Psoas muscle (tissue), 8 donors: ENCODE results near the gene TWF2. TPM values are rescaled to one million over a fixed set of nuclear protein-coding genes. Genes with fewer than 3 reads are reported as not detected.

Source experiments
- ATAC-seq, 4 donors: fragments of 200-7000 bp; cut with Tn5 transposase; one replicate each; pipeline ENCODE4 v1.9.1; 2020; ENCODE audit warnings: moderate library complexity in 3 of 4, mild to moderate bottlenecking in 2 of 4
- DNase-seq, 2 donors: peaks; one replicate each; pipeline ENCODE4 v3.0.0-alpha.2; 2020
- H3K27ac ChIP-seq: fragments of 200-600 bp; one replicate; pipeline ENCODE4 v1.8.0; 2022
- H3K27me3 ChIP-seq, 3 donors: fragments of 200-600 bp in 1 of 3; one replicate each; pipeline versions ENCODE4 v1.6.1 to v1.8.0; 2013 to 2022; ENCODE audit warnings: low read length in 2 of 3, mild to moderate bottlenecking in 2 of 3, moderate library complexity in 1 of 3; ENCODE audit not compliant: insufficient read depth in 3 of 3
- H3K36me3 ChIP-seq, 2 donors: fragments of 200-600 bp in 1 of 2; one replicate each; pipeline versions ENCODE4 v1.6.1 to v1.8.0; 2013 to 2022; ENCODE audit warnings: low read depth in 1 of 2, mild to moderate bottlenecking in 1 of 2, moderate library complexity in 1 of 2; ENCODE audit not compliant: insufficient read depth in 1 of 2
- H3K4me1 ChIP-seq: fragments of 200-600 bp; one replicate; pipeline ENCODE4 v1.8.0; 2022
- H3K4me3 ChIP-seq: fragments of 200-600 bp; one replicate; pipeline ENCODE4 v1.8.0; 2022; ENCODE audit warnings: mild to moderate bottlenecking
- H3K9me3 ChIP-seq: fragments of 200-600 bp; one replicate; pipeline ENCODE4 v1.8.0; 2022
- CTCF ChIP-seq: fragments of 200-600 bp; IDR thresholded peaks from one replicate; pipeline ENCODE4 v1.8.0; 2022; ENCODE audit warnings: antibody characterized with exemption
- WGBS, 3 donors: extraction: QIAGEN DNeasy Blood & Tissue Kit; methylation state at CpG; one replicate each; pipeline versions ENCODE4 v1.1.6 to v1.1.7; 2013; 5-methylcytosine and 5-hydroxymethylcytosine counted together
- intact Hi-C, 2 donors: fragments of 100-400 bp; cut with DNase I; formaldehyde crosslinking; loops; one replicate each; pipeline versions ENCODE4 v1.11.0 to v1.14.2; 2022
- polyA plus RNA-seq, 3 donors: library from polyadenylated mRNA; stranded (reverse); fragments of 200-250 nt; gene quantifications; one replicate each; pipeline ENCODE4 v1.2.3, GENCODE V29; 2013
- total RNA-seq, 4 donors: library from RNA; stranded (reverse); fragmentation: NEBNext Ultra II Directional in 2 of 4; extraction: Animal tissue kit (Norgen Biotek cat#: 25700) in 2 of 4; gene quantifications; one replicate each; pipeline versions ENCODE4 v1.2.1 to v1.2.4, GENCODE V29; 2021 to 2023
- donor health status: healthy with polysubstance abuse.
- donor health status: DM: no; HTN: no; CAD: no; lungs with moderate emphysema.
- donor health status: Bipolar disorder and iron deficiency.
- donor health status: healthy.
- donor health status: DM: yes; HTN: yes; CAD: no.
- donor health status: DM: no; HTN: no; CAD: no.
- donor health status: DM: no; HTN: no; CAD: no.
- donor health status: DM: yes; HTN: yes; CAD: no.

Gene TWF2
- total and polyA plus RNA-seq, 7 donors: 19.6 to 224 (median 136) TPM

GRCh38 chr3:52233108-52233591, 5.8 kb downstream of the TWF2 start:
- peak; percentile 14 to 39 for DNase-seq
- intact Hi-C loops: no loop called here
- 50 to 62% (median 61%) methylated on average over 5 of the region's 5 CpGs for WGBS, 3 donors
- Histone ChIP-seq H3K9me3 (no peaks in the 10 kb centered on the region), H3K36me3 (peaks cover 0 to 50% of the 10 kb centered on the region in 2 donors), H3K27ac (peak overlapping the region; percentile 94), H3K4me1 (peaks cover 49% of the 10 kb centered on the region), H3K27me3 (no peaks in the 10 kb centered on the region), H3K4me3 (peak overlapping the region; percentile 72)
- ATAC-seq: no peak
- no peak for TF ChIP-seq CTCF

- intact Hi-C loops: loop anchor here in 1 of 2 donors (1.0 kb wide), 1 partner anchor 105 kb away; no protein-coding TSS in a partner anchor
- Histone ChIP-seq H3K4me1 (peaks cover 42% of the 10 kb centered on the region), H3K9me3 (no peaks in the 10 kb centered on the region), H3K4me3 (peak overlapping the region; percentile 72), H3K27me3 (no peaks in the 10 kb centered on the region), H3K27ac (peak overlapping the region; percentile 94), H3K36me3 (peaks cover 0 to 56% of the 10 kb centered on the region in 2 donors)
- DNase-seq (peak; percentile 13 to 53), ATAC-seq (no peak)
- peak; percentile 23 for TF ChIP-seq CTCF
- 64 to 71% (median 68%) methylated on average over 28 of the region's 28 CpGs for WGBS, 3 donors
Observed at GRCh38 chr3:52232279-52233107, 6.5 kb downstream of the TWF2 start.

- Histone ChIP-seq H3K9me3 (no peaks in the 10 kb centered on the region), H3K4me3 (peak overlapping the region; percentile 72), H3K36me3 (peaks cover 0 to 57% of the 10 kb centered on the region in 2 donors), H3K27ac (peak overlapping the region; percentile 46), H3K4me1 (peaks cover 34% of the 10 kb centered on the region), H3K27me3 (no peaks in the 10 kb centered on the region)
- peak; percentile 59 to 69 (median 66) for ATAC-seq
- peak; percentile 86 to 95 for DNase-seq
- TF ChIP-seq CTCF: peak; percentile 95
- intact Hi-C loops: loop anchor here (1.0 to 2.0 kb wide), 3 partner anchors 106 to 215 kb away; no protein-coding TSS in a partner anchor
- WGBS, 3 donors: 52 to 57% (median 55%) methylated on average over 34 of the region's 34 CpGs
Observed at GRCh38 chr3:52231502-52232278, 7.3 kb downstream of the TWF2 start.

- intact Hi-C loops: loop anchor here (2.0 kb wide), 2 partner anchors 110 to 216 kb away; no protein-coding TSS in a partner anchor
- Histone ChIP-seq H3K27ac (peak overlapping the region; percentile 46), H3K4me3 (peak overlapping the region; percentile 72), H3K9me3 (no peaks in the 10 kb centered on the region), H3K36me3 (peaks cover 0 to 57% of the 10 kb centered on the region in 2 donors), H3K4me1 (peaks cover 28% of the 10 kb centered on the region), H3K27me3 (no peaks in the 10 kb centered on the region)
- DNase-seq (peak; percentile 10 to 45), ATAC-seq (no peak)
- WGBS, 3 donors: 75 to 83% (median 80%) methylated on average over 14 to 16 of the region's 16 CpGs
- TF ChIP-seq CTCF: no peak
Observed at GRCh38 chr3:52230889-52231499, 8.0 kb downstream of the TWF2 start.
